NCI-H2196 (cell line): ENCODE data around the gene PRR23C.

Source experiments
- DNase-seq: peaks from one replicate; lab custom pipeline; 2025; ENCODE audit not compliant: unreplicated experiment; lab: John Stamatoyannopoulos, UW

PRR23C gene

DNA sequence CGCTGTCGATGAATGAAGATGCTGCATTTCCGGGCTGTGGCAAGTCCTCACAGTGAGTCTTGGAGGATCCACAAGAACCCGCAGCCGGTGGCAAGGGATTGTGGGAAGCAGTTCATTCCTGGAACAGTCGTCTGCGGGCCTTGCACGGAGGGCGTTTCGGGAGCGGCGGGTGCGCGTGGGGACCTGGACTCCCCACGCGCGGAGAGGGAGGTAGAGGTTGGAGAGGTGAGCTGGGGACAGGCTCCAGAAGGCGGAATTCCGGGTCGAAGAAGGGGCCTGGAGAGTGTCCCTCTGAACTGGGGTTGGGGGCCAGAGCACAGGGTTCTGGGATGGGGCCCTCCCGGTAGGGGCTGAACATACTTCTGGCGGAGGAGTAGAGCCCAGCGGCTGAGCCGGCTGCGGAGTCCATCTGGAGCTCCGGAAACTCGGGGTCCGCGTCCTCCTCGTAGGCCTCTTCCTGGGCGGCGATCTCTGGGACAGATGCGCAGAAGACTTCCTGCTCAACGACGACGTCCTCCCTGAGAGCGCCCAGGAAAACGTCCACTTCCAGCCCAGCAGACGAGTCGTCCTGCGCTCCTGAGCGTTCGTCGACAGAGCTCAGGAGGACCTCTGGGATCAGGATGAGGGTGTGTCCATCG, 39.2 kb downstream of the PRR23C start:
- no peak for DNase-seq

DNA sequence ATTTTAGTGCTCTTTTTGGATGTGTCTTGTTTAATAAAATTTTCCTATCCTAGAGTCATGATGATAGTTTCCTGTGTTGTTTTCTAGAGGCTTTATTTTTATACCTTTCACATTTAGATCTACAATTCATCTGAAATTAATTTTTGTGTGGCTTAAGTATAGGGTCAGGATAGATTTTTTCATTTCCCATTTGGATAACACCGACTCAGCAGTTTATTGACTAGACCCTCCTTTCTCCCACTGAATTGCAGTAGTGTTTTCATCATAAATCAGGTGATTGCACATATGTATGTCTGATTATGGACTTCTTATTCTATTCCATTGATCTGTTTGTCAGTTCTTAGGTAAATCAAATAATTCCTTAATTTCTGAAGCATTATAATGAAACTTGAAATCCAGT, 49.0 kb downstream of the PRR23C start:
- no peak for DNase-seq
